H9 (cell line): ENCODE results near the gene SYDE1. TPM values are rescaled to one million over a fixed set of nuclear protein-coding genes. Genes with fewer than 3 reads are reported as not detected.

Source experiments
- DNase-seq: peaks from one replicate; pipeline ENCODE4 v3.0.0-alpha.2; 2017
- H2AFZ ChIP-seq: one replicate; pipeline ENCODE4 v1.6.1; 2013; ENCODE audit warnings: mild to moderate bottlenecking, low read length, control low read depth, moderate library complexity
- H2AK5ac ChIP-seq: 2 replicates; pipeline ENCODE4 v1.6.1; 2013; ENCODE audit warnings: low read length, control low read depth, mixed read lengths; ENCODE audit not compliant: insufficient read length
- H2BK120ac ChIP-seq: one replicate; pipeline ENCODE4 v1.6.1; 2013; ENCODE audit warnings: low read depth, mild to moderate bottlenecking, low read length, control low read depth, inconsistent platforms; ENCODE audit not compliant: poor library complexity, severe bottlenecking
- H2BK12ac ChIP-seq: 2 replicates; pipeline ENCODE4 v1.6.1; 2013; ENCODE audit warnings: low read length, control low read depth, mixed read lengths, low read depth; ENCODE audit not compliant: insufficient read length
- H2BK15ac ChIP-seq: 2 replicates; pipeline ENCODE4 v1.6.1; 2013; ENCODE audit warnings: low read depth, low read length, control low read depth
- H2BK20ac ChIP-seq: one replicate; pipeline ENCODE4 v1.6.1; 2013; ENCODE audit warnings: low read depth, mild to moderate bottlenecking, low read length, control low read depth, inconsistent platforms; ENCODE audit not compliant: poor library complexity, severe bottlenecking
- H2BK5ac ChIP-seq: 2 replicates; pipeline ENCODE4 v1.6.1; 2013; ENCODE audit warnings: low read length, control low read depth, mixed read lengths; ENCODE audit not compliant: insufficient read length
- H3K14ac ChIP-seq: 2 replicates; pipeline ENCODE4 v1.6.1; 2013; ENCODE audit warnings: low read length, control low read depth; ENCODE audit not compliant: insufficient read depth
- H3K18ac ChIP-seq: 2 replicates; pipeline ENCODE4 v1.6.1; 2013; ENCODE audit warnings: low read depth, mild to moderate bottlenecking, mixed read lengths, low read length, control low read depth; ENCODE audit not compliant: insufficient read length
- H3K23ac ChIP-seq: 2 replicates; pipeline ENCODE4 v1.6.1; 2013; ENCODE audit warnings: low read length, control low read depth, mixed read lengths, low read depth; ENCODE audit not compliant: insufficient read length
- H3K23me2 ChIP-seq: 2 replicates; pipeline ENCODE4 v1.6.1; 2013; ENCODE audit warnings: low read depth, mild to moderate bottlenecking, mixed read lengths, low read length, control low read depth; ENCODE audit not compliant: insufficient read length, poor library complexity, severe bottlenecking
- H3K27ac ChIP-seq: 2 replicates; pipeline ENCODE4 v1.5.1; 2013; ENCODE audit warnings: low read length, control low read depth, mixed read lengths, low read depth; ENCODE audit not compliant: insufficient read length
- H3K27me3 ChIP-seq: 2 replicates; pipeline ENCODE4 v1.6.1; 2013; ENCODE audit warnings: low read length, control low read depth, inconsistent platforms; ENCODE audit not compliant: insufficient read depth
- H3K4ac ChIP-seq: 2 replicates; pipeline ENCODE4 v1.6.1; 2013; ENCODE audit warnings: low read depth, mild to moderate bottlenecking, control low read depth, inconsistent platforms, low read length, moderate library complexity
- H3K4me1 ChIP-seq: 2 replicates; pipeline ENCODE4 v1.6.1; 2013; ENCODE audit warnings: low read length, control low read depth, inconsistent platforms; ENCODE audit not compliant: insufficient read depth
- H3K4me2 ChIP-seq: 2 replicates; pipeline ENCODE4 v1.6.1; 2013; ENCODE audit warnings: low read length, control low read depth, mixed read lengths; ENCODE audit not compliant: insufficient read length, insufficient read depth
- H3K56ac ChIP-seq: 2 replicates; pipeline ENCODE4 v1.6.1; 2013; ENCODE audit warnings: low read depth, mild to moderate bottlenecking, mixed read lengths, low read length, control low read depth; ENCODE audit not compliant: insufficient read length
- H3K79me1 ChIP-seq: 2 replicates; pipeline ENCODE4 v1.6.1; 2013; ENCODE audit warnings: low read depth, mild to moderate bottlenecking, moderate library complexity, low read length, control low read depth, inconsistent platforms; ENCODE audit not compliant: insufficient read depth, poor library complexity, severe bottlenecking
- H3K79me2 ChIP-seq: 2 replicates; pipeline ENCODE4 v1.6.1; 2013; ENCODE audit warnings: low read length, control low read depth, inconsistent platforms; ENCODE audit not compliant: insufficient read depth
- H3K9ac ChIP-seq: 2 replicates; pipeline ENCODE4 v1.6.1; 2013; ENCODE audit warnings: low read length, control low read depth, mixed read lengths; ENCODE audit not compliant: insufficient read length; ENCODE audit errors: extremely low read depth
- H3K9me3 ChIP-seq: one replicate; pipeline ENCODE4 v1.6.1; 2013; ENCODE audit warnings: low read depth, low read length, inconsistent platforms; ENCODE audit not compliant: control insufficient read depth
- H3T11ph ChIP-seq: one replicate; pipeline ENCODE4 v1.6.1; 2013; ENCODE audit warnings: mild to moderate bottlenecking, low read length, control low read depth, inconsistent platforms
- H4K20me1 ChIP-seq: one replicate; pipeline ENCODE4 v1.6.1; 2013; ENCODE audit not compliant: control insufficient read depth, insufficient read length, insufficient read depth
- H4K5ac ChIP-seq: 2 replicates; pipeline ENCODE4 v1.6.1; 2013; ENCODE audit warnings: low read depth, mild to moderate bottlenecking, mixed read lengths, low read length, control low read depth; ENCODE audit not compliant: insufficient read length
- H4K8ac ChIP-seq: replicated peaks from 2 replicates; pipeline ENCODE4 v1.6.1; 2013; ENCODE audit warnings: low read length, control low read depth, mixed read lengths, low read depth; ENCODE audit not compliant: insufficient read length
- H4K91ac ChIP-seq: 2 replicates; pipeline ENCODE4 v1.6.1; 2013; ENCODE audit warnings: low read depth, mild to moderate bottlenecking, moderate library complexity, mixed read lengths, low read length, control low read depth; ENCODE audit not compliant: insufficient read length
- H3K27ac Mint-ChIP-seq, 3 experiments: 2 replicates in 2 of 3; 3 replicates in 1 of 3; pipeline ENCODE4 v1.8.0; 2020 to 2021; ENCODE audit warnings: mixed read lengths in 3 of 3, mild to moderate bottlenecking in 1 of 3, moderate library complexity in 1 of 3
- H3K27me3 Mint-ChIP-seq: 2 replicates; pipeline ENCODE4 v1.8.0; 2021; ENCODE audit warnings: low read depth, mild to moderate bottlenecking, moderate library complexity, mixed read lengths
- H3K36me3 Mint-ChIP-seq, 3 experiments: 2 replicates in 2 of 3; 3 replicates in 1 of 3; pipeline ENCODE4 v1.8.0; 2020 to 2021; ENCODE audit warnings: low read depth in 3 of 3, mixed read lengths in 3 of 3; ENCODE audit not compliant: insufficient read depth in 1 of 3
- H3K4me1 Mint-ChIP-seq, 2 experiments: 2 replicates each; pipeline ENCODE4 v1.8.0; 2020; ENCODE audit warnings: mixed read lengths in 2 of 2
- H3K4me3 Mint-ChIP-seq, 2 experiments: 2 replicates in 1 of 2; 3 replicates in 1 of 2; pipeline ENCODE4 v1.8.0; 2020 to 2021; ENCODE audit warnings: mild to moderate bottlenecking in 2 of 2, mixed read lengths in 2 of 2, moderate library complexity in 1 of 2
- H3K9me3 Mint-ChIP-seq, 2 experiments: 2 replicates in 1 of 2; 3 replicates in 1 of 2; pipeline ENCODE4 v1.8.0; 2020; ENCODE audit warnings: mild to moderate bottlenecking in 2 of 2, mixed read lengths in 2 of 2, moderate library complexity in 1 of 2
- WGBS: extraction: QIAGEN DNeasy Blood & Tissue Kit; methylation state at CpG from one replicate; pipeline ENCODE4 v1.1.7; 2013; ENCODE audit warnings: missing lambda C conversion rate, low lambda C conversion rate, mixed read lengths; ENCODE audit not compliant: insufficient read length; ENCODE audit errors: extremely low coverage; 5-methylcytosine and 5-hydroxymethylcytosine counted together
- total RNA-seq: library from RNA; stranded (reverse); gene quantifications from 2 replicates; pipeline ENCODE4 v1.2.1, GENCODE V29; 2021
- TF ChIP-seq, protein P1 (sequence below): fragments of 200-600 bp; sonication (generic); conservative IDR thresholded peaks from 3 replicates; pipeline ENCODE4 v1.8.0; 2021; ENCODE audit warnings: antibody characterized with exemption, mild to moderate bottlenecking

The SYDE1 gene
- total RNA-seq, 1 experiment from 2014 or later, result 21.4 TPM

DNA sequence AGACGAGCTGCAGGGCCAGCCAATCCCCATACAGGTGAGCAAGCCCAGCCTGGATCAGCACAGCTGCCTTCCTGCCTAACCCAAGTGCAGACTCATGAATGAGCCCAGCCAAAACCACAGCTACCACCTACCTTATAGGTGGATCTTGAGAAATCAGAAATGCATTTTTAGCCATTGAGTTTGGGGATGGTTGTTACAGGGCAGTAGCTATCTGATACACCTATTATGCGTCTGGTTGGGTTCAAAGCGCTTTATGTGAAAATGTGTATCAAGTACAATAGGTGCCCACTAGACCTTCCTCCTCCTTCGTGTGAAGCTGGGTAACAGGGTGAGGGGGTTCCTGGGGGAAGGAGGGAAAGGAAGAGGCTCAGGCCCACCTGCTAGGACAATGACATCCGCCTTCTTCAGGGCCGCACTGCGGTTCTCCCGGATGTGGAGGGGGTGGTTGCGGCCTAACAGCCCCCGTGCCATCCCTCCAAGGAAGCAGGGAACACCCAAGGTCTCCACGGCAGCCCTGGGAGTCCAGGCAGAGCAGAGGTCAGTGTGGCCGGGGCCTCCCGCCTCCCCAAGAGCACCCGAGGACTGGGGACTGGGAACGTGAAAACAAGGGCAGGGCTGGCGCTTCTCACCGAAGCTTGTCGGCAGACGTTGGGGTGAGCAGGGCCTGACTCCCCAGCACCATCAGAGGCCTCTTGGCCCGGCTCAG lies 11.7 kb downstream of the SYDE1 start:
- no peaks in the 10 kb centered on the region for H3K27me3 ChIP-seq
- peaks cover 48 to 86% (median 83%) of the 10 kb centered on the region in 3 experiments; a peak in 6 of 7 replicates for H3K36me3 Mint-ChIP-seq
- H3T11ph ChIP-seq, result no peak overlapping the region
- H2BK5ac ChIP-seq, result no peak overlapping the region
- no peak overlapping the region for H3K9ac ChIP-seq
- H3K4me1 Mint-ChIP-seq, result peaks cover under 1% of the 10 kb centered on the region in 2 experiments; a peak in 2 of 4 replicates
- H3K4me3 Mint-ChIP-seq, result no peak overlapping the region; a peak in 1 of 5 replicates
- no peak overlapping the region for H2BK120ac ChIP-seq
- no peak overlapping the region for H3K18ac ChIP-seq
- H3K27ac ChIP-seq, result no peak overlapping the region
- no peak overlapping the region for H4K5ac ChIP-seq
- no peaks in the 10 kb centered on the region for H3K23me2 ChIP-seq
- H2AK5ac ChIP-seq, result no peak overlapping the region
- H3K79me1 ChIP-seq, result peaks cover under 1% of the 10 kb centered on the region
- WGBS, result no CpG with 5 or more reads among the region's 20 CpGs
- H3K27ac Mint-ChIP-seq, result no peak overlapping the region
- no peak overlapping the region for H4K8ac ChIP-seq
- no peaks in the 10 kb centered on the region for H3K9me3 ChIP-seq
- no peak overlapping the region for H3K23ac ChIP-seq
- no peaks in the 10 kb centered on the region; the same call in 1 of the 2 replicates for H3K79me2 ChIP-seq
- H3K56ac ChIP-seq, result no peak overlapping the region
- H4K20me1 ChIP-seq, result no peaks in the 10 kb centered on the region
- no peaks in the 10 kb centered on the region for H3K27me3 Mint-ChIP-seq
- no peak overlapping the region for H3K4me2 ChIP-seq
- H3K9me3 Mint-ChIP-seq, result no peaks in the 10 kb centered on the region; a peak in 2 of 5 replicates
- TF ChIP-seq, protein P1, sequence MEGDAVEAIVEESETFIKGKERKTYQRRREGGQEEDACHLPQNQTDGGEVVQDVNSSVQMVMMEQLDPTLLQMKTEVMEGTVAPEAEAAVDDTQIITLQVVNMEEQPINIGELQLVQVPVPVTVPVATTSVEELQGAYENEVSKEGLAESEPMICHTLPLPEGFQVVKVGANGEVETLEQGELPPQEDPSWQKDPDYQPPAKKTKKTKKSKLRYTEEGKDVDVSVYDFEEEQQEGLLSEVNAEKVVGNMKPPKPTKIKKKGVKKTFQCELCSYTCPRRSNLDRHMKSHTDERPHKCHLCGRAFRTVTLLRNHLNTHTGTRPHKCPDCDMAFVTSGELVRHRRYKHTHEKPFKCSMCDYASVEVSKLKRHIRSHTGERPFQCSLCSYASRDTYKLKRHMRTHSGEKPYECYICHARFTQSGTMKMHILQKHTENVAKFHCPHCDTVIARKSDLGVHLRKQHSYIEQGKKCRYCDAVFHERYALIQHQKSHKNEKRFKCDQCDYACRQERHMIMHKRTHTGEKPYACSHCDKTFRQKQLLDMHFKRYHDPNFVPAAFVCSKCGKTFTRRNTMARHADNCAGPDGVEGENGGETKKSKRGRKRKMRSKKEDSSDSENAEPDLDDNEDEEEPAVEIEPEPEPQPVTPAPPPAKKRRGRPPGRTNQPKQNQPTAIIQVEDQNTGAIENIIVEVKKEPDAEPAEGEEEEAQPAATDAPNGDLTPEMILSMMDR, result no peak
- H2BK12ac ChIP-seq, result no peak overlapping the region
- H3K14ac ChIP-seq, result no peak overlapping the region
- no peak for DNase-seq
- H3K4ac ChIP-seq, result no peak overlapping the region
- no peak overlapping the region for H2AFZ ChIP-seq
- H2BK15ac ChIP-seq, result no peak overlapping the region
- no peak overlapping the region for H4K91ac ChIP-seq
- H2BK20ac ChIP-seq, result no peak overlapping the region
- no peaks in the 10 kb centered on the region for H3K4me1 ChIP-seq
